ENCODE results near the gene MATN1. TPM values are rescaled to one million over a fixed set of nuclear protein-coding genes. Genes with fewer than 3 reads are reported as not detected.

MATN1 gene, protein sequence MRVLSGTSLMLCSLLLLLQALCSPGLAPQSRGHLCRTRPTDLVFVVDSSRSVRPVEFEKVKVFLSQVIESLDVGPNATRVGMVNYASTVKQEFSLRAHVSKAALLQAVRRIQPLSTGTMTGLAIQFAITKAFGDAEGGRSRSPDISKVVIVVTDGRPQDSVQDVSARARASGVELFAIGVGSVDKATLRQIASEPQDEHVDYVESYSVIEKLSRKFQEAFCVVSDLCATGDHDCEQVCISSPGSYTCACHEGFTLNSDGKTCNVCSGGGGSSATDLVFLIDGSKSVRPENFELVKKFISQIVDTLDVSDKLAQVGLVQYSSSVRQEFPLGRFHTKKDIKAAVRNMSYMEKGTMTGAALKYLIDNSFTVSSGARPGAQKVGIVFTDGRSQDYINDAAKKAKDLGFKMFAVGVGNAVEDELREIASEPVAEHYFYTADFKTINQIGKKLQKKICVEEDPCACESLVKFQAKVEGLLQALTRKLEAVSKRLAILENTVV
- total RNA-seq, result 0.28 TPM in 1 of 2 replicates, not detected in the other

DNA sequence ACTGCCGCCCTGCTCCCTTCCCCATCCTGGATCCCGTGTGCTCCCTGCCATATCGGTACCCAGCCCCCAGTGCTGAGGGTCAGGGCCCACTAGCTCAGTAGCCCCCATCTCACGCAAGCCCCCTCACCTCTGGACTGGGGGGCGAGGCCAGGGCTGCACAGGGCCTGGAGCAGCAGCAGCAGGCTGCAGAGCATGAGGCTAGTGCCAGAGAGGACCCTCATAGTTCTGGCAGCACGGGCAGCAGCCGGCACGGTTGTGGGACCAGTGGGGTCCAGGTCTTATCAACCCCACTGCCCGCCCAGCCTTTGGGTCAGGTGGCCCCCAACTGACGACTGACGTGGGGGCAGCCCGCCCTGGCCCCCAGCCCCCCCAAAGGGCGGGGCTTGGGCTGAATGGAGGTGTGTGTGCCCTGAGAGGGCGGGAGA, at the start of gene MATN1:
MATN1 (minus strand) TSS at position 255 of the 425 bp plus-strand sequence; CDS start at position 221, 34 bp downstream.

DNA sequence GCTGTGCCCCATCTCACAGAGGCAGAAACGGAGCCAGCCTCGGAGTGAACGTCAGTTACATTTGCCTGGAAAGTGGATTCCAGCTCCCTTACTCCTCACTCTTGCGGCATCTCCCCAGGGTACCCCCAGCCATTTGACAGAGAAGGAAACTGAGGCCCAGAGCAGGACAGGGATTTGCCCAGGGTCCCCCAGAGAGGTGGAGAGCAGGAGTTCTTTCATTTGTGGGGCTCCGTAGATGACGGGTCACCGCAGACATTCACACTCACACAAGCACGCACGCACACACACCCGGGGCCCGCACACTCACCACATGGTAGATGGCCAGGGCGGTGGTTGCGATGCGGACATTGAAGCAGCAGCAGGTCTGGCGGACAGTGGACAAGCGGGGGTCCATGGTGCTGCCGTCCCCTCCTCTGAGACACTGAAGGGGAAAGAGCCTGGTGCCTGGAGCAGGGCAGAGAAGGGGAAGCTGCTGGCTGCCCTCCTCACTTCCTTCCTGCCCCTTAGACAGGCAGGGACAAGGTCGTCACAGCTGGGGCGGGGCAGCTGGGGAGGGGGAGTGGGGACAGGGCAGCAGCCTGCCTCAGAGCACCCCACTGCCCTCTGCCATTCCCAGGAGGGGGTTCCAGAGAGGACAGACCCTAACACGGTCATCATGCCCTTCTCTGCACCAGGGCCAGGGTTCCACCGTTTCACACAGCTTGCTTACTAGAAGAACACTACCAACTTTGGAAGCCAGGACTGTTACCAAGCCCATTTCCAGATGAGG, 34.2 kb upstream of the MATN1 start, which contains the start of gene LAPTM5:
LAPTM5 (minus strand) TSS at position 423 of the 769 bp plus-strand sequence; CDS start at position 394, 29 bp downstream.

Other genes starting within 250 kb of the MATN1 start
- gene LAPTM5, start 34.2 kb upstream of the MATN1 start, total RNA-seq, result 0.19 and 0.28 TPM in 2 replicates
- 6.9 and 10.1 TPM in 2 replicates for gene SDC3, start 185.2 kb upstream of the MATN1 start, total RNA-seq